RWPE2 (cell line): ENCODE measurements around the gene PCNT.
"Not testable (repeated sequence)": the region's sequence is repeated elsewhere in the genome, so short reads cannot be mapped to it uniquely, and the experiment has no call there.

Source experiments
- ATAC-seq: fragments of 200-7000 bp; cut with Tn5 transposase; 3 replicates; pipeline ENCODE4 v1.9.1; 2021; ENCODE audit warnings: low read depth
- DNase-seq: peaks from one replicate; pipeline ENCODE4 v3.0.0-alpha.2; 2020; ENCODE audit warnings: low spot score
- H3K27ac ChIP-seq: fragments of 450-650 bp; 2 replicates; pipeline ENCODE4 v1.5.1; 2017; ENCODE audit warnings: mild to moderate bottlenecking; ENCODE audit not compliant: poor library complexity, severe bottlenecking
- H3K27me3 ChIP-seq: fragments of 250-450 bp; sonication (Bioruptor Pico); 2 replicates; pipeline ENCODE4 v1.5.1; 2021; ENCODE audit warnings: mild to moderate bottlenecking, moderate library complexity; ENCODE audit not compliant: insufficient read depth, poor library complexity, severe bottlenecking
- H3K36me3 ChIP-seq: fragments of 250-450 bp; sonication (Bioruptor Pico); 2 replicates; pipeline ENCODE4 v1.5.1; 2020; ENCODE audit warnings: low read depth, mild to moderate bottlenecking, moderate library complexity
- H3K4me1 ChIP-seq: fragments of 250-450 bp; sonication (Bioruptor Pico); 2 replicates; pipeline ENCODE4 v1.5.1; 2021; ENCODE audit warnings: mild to moderate bottlenecking, moderate library complexity; ENCODE audit not compliant: insufficient read depth, poor library complexity, severe bottlenecking
- H3K4me3 ChIP-seq: fragments of 250-450 bp; sonication (Bioruptor Pico); 2 replicates; pipeline ENCODE4 v1.5.1; 2021; ENCODE audit warnings: mild to moderate bottlenecking, moderate library complexity; ENCODE audit not compliant: severe bottlenecking
- H3K9me3 ChIP-seq: fragments of 250-450 bp; sonication (Bioruptor Pico); 2 replicates; pipeline ENCODE4 v1.5.1; 2021; ENCODE audit warnings: mild to moderate bottlenecking, moderate library complexity; ENCODE audit not compliant: severe bottlenecking
- CTCF ChIP-seq: fragments of 450-650 bp; IDR thresholded peaks from one replicate; pipeline ENCODE4 v1.5.1; 2017; ENCODE audit warnings: mild to moderate bottlenecking, moderate library complexity; ENCODE audit not compliant: poor library complexity, severe bottlenecking

The PCNT gene

GRCh38 chr21:46397993-46398392 lies 74.0 kb downstream of the PCNT start:
- Histone ChIP-seq H3K4me3 (no peak overlapping the region), H3K36me3 (peaks cover 60% of the 10 kb centered on the region), H3K27ac (no peak overlapping the region), H3K9me3 (no peaks in the 10 kb centered on the region), H3K4me1 (no peaks in the 10 kb centered on the region), H3K27me3 (no peaks in the 10 kb centered on the region)
- TF ChIP-seq CTCF: no peak
- no peak for DNase-seq
- ATAC-seq: no peak

DNA sequence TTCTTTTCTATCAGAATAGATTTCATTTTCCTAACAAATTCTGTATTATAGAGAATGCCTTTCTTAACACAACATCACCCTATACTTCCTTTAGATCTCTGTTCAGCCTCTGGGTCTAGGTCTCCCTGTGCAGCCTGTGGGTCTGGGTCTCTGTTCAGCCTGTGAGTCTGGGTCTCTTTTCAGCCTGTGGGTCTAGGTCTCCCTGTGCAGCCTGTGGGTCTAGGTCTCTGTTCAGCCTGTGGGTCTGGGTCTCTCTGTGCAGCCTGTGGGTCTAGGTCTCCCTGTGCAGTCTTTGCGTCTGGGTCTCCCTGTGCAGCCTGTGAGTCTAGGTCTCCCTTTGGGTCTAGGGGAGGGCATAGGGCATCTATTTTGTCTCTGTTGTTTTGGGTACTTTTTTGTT lies 75.2 kb downstream of the PCNT start:
- TF ChIP-seq CTCF: no peak
- DNase-seq: no peak
- Histone ChIP-seq H3K36me3 (peaks cover 57% of the 10 kb centered on the region), H3K27ac (no peak overlapping the region), H3K4me3 (no peak overlapping the region), H3K27me3 (no peaks in the 10 kb centered on the region), H3K9me3 (no peaks in the 10 kb centered on the region), H3K4me1 (no peaks in the 10 kb centered on the region)
- no peak for ATAC-seq

DNA sequence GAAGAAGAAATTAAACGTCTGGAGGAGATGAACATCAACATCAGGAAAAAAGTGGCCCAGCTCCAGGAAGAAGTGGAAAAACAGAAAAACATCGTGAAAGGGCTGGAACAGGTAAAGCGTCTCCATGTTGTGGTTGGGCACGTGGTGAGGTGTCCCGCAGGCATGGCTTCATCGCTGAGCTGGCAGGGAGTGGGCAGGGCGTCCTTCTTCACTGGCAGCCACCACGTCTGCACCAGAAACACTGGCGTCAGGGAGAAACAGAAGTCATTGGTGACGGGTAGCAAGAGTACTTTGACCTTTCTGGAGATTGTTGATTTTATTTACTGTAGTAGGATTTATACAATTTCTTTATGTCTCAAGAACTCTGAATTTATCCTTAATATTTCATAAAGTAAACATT lies 75.7 kb downstream of the PCNT start:
- ATAC-seq (no peak), DNase-seq (no peak)
- TF ChIP-seq CTCF: no peak
- Histone ChIP-seq H3K27ac (no peak overlapping the region), H3K36me3 (peaks cover 56% of the 10 kb centered on the region), H3K4me1 (no peaks in the 10 kb centered on the region), H3K27me3 (no peaks in the 10 kb centered on the region), H3K9me3 (no peaks in the 10 kb centered on the region), H3K4me3 (no peak overlapping the region)

DNA sequence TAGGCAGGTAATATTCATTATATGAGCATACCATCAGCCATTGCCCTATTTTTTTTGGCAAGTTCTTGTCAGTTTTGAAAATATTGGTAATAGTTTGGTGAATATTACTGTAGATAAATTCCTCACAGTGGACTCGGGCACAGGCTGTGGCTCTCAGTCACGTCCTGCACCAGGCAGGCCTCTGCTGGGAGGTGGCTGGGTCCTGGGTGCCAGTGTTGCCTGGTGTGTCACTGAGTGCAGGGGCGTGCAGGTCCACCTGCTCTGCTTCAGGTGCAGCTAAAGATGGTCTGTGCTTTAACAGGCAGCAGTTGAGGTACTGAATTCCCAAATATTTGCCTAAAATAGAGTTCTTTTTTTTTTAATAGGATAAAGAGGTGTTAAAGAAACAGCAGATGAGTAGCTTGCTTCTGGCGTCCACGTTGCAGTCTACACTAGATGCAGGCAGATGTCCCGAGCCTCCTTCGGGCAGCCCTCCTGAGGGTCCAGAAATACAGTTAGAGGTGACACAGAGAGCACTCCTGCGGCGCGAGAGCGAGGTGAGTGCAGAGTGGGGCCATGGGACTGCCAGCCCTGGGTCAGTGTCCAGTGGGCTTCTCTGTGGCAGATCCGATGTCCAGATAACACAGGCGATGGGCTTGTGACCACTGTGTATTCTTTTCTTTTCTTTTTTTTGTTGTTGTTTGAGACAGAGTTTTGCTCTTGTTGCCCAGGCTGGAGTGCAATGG lies 77.4 kb downstream of the PCNT start:
- Histone ChIP-seq H3K4me1 (no peaks in the 10 kb centered on the region), H3K9me3 (no peaks in the 10 kb centered on the region), H3K27ac (no peak overlapping the region), H3K4me3 (no peak overlapping the region), H3K36me3 (peaks cover 70% of the 10 kb centered on the region), H3K27me3 (no peaks in the 10 kb centered on the region)
- TF ChIP-seq CTCF: no peak
- DNase-seq (no peak), ATAC-seq (no peak)

- no peaks in the 10 kb centered on the region for H3K9me3 ChIP-seq
- H3K27ac ChIP-seq: no peak overlapping the region
- H3K4me3 ChIP-seq: no peak overlapping the region
- no peak for ATAC-seq
- H3K36me3 ChIP-seq: peaks cover 66% of the 10 kb centered on the region
- H3K4me1 ChIP-seq: no peaks in the 10 kb centered on the region
- no peak for TF ChIP-seq CTCF
- H3K27me3 ChIP-seq: no peaks in the 10 kb centered on the region
- no peak for DNase-seq
These were observed 78.5 kb downstream of the PCNT start for GRCh38 chr21:46402421-46402820.

GRCh38 chr21:46403234-46403811 lies 79.4 kb downstream of the PCNT start:
- H3K27me3 ChIP-seq, ATAC-seq, H3K4me3 ChIP-seq, H3K9me3 ChIP-seq, H3K27ac ChIP-seq, H3K4me1 ChIP-seq, DNase-seq: not testable (repeated sequence)
- peaks cover 67% of the 10 kb centered on the region for H3K36me3 ChIP-seq
